Bronchial epithelial cell (primary cell): ENCODE data around the gene MTA1. TPM values are rescaled to one million over a fixed set of nuclear protein-coding genes. Genes with fewer than 3 reads are reported as not detected.

ENCODE experiments used
- DNase-seq: peaks from one replicate; pipeline ENCODE4 v3.0.0-alpha.2; 2010; ENCODE audit warnings: low read depth
- FAIRE-seq: peaks from 2 replicates; lab custom pipeline; 2011; peaks lifted over from hg19 to GRCh38; lab: Jason Lieb, UNC
- H3K27me3 ChIP-seq: 2 replicates; pipeline ENCODE4 v1.5.1; 2011; ENCODE audit warnings: low read length; ENCODE audit not compliant: control insufficient read depth, insufficient read depth
- H3K36me3 ChIP-seq: 2 replicates; pipeline ENCODE4 v1.5.1; 2011; ENCODE audit warnings: low read length; ENCODE audit not compliant: control insufficient read depth, insufficient read depth
- H3K4me3 ChIP-seq: 2 replicates; pipeline ENCODE4 v1.5.1; 2011; ENCODE audit warnings: mild to moderate bottlenecking, low read depth, low read length, control low read depth
- CTCF ChIP-seq: IDR thresholded peaks from 2 replicates; pipeline ENCODE4 v1.5.1; 2011; ENCODE audit warnings: mild to moderate bottlenecking, moderate library complexity, low read length, control low read depth, inconsistent platforms; ENCODE audit not compliant: insufficient read depth, severe bottlenecking
- total RNA-seq: library from RNA; depleted of rRNA; stranded (reverse); fragments of >200 nt; gene quantifications from 2 replicates; pipeline ENCODE4 v1.2.1, GENCODE V29; 2014

Gene MTA1
- total RNA-seq, 1 donor from 2014 or later = 25.5 TPM

GRCh38 chr14:105453847-105454246, 34.2 kb downstream of the MTA1 start:
- Histone ChIP-seq H3K27me3 (no peaks in the 10 kb centered on the region), H3K36me3 (peaks cover 34% of the 10 kb centered on the region), H3K4me3 (no peak overlapping the region)
- no peak for TF ChIP-seq CTCF
- DNase-seq = no peak
- FAIRE-seq = no peak

GRCh38 chr14:105455086-105455640, 35.5 kb downstream of the MTA1 start:
- FAIRE-seq (no peak), DNase-seq (no peak)
- H3K4me3 ChIP-seq = no peak overlapping the region
- H3K27me3 ChIP-seq = no peaks in the 10 kb centered on the region
- TF ChIP-seq CTCF = no peak
- H3K36me3 ChIP-seq = peaks cover 28% of the 10 kb centered on the region

- FAIRE-seq (no peak), DNase-seq (no peak)
- Histone ChIP-seq H3K36me3 (peaks cover 19% of the 10 kb centered on the region), H3K4me3 (no peak overlapping the region), H3K27me3 (no peaks in the 10 kb centered on the region)
- no peak for TF ChIP-seq CTCF
Measured at GRCh38 chr14:105455766-105456660, 36.4 kb downstream of the MTA1 start.

DNA sequence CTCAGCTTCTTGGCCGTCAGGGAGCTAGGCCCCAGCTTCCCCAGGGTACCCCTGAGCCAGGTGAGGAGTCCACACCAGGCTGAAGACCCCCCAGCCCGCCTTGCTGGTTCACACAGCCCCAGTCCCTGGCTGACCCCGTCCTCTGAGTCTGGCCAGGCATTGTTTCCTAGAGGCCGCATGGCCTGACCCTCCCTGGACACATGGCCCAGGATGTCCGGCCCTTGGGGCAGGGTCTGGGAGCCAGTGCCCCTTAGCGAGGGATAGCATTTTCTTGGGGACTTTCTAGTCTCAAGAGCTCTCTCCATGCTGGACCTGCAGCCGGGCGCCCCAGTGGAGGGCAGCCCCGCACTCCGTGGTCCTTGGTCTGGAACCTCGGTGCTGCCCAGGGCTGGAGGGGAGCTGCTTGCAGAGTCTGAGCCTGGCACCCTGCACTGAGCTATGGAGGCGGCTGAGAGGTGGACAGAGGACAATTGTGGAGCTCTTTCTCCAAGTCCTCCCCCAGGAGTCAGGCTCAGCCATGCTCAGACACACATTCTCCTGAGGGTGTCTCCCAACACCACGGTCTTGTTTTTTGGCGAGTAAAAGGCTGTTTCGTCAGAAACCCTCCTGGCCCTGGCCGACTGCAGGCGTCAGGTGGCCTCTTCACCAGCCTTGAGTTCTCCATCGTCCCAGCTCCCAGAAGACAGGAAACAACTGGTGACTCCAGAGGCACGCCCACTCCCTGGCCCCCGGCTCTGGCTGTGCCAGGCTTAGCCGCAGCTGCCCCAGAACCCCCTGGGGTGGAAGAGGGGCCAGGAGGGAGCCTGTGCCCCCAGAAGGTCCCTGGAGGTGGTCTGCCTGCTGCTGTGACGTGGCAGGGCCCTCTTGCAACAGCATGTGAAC, 37.4 kb downstream of the MTA1 start:
- FAIRE-seq = no peak
- H3K27me3 ChIP-seq = no peaks in the 10 kb centered on the region

GRCh38 chr14:105458010-105458409, 38.4 kb downstream of the MTA1 start:
- no peak for DNase-seq
- Histone ChIP-seq H3K36me3 (peaks cover 19% of the 10 kb centered on the region), H3K4me3 (no peak overlapping the region), H3K27me3 (no peaks in the 10 kb centered on the region)
- no peak for TF ChIP-seq CTCF
- FAIRE-seq = no peak

More for the DNA sequence above, 37.4 kb downstream of the MTA1 start:
- TF ChIP-seq CTCF = no peak
- DNase-seq = no peak
- Histone ChIP-seq H3K36me3 (peaks cover 16% of the 10 kb centered on the region), H3K4me3 (no peak overlapping the region)
